Tongue (tissue), 2 donors: ENCODE results near the gene CAPZB. TPM values are rescaled to one million over a fixed set of nuclear protein-coding genes. Genes with fewer than 3 reads are reported as not detected.

Experiments
- DNase-seq: peaks from one replicate; pipeline ENCODE4 v3.0.0-alpha.2; 2015
- total RNA-seq: library from RNA; depleted of rRNA; stranded (reverse); fragments of >200 nt; gene quantifications from one replicate; pipeline ENCODE4 v1.2.3, GENCODE V29; 2014

The CAPZB gene
- total RNA-seq, 1 donor from 2014 or later, result 140 TPM

GRCh38 chr1:19385221-19385620 is 100.1 kb downstream of the CAPZB start:
- no peak for DNase-seq

GRCh38 chr1:19384772-19385187 is 100.6 kb downstream of the CAPZB start:
- DNase-seq, result no peak

GRCh38 chr1:19384113-19384512 is 101.2 kb downstream of the CAPZB start:
- DNase-seq, result no peak

GRCh38 chr1:19382222-19382621 is 103.1 kb downstream of the CAPZB start:
- peak; percentile 43 for DNase-seq

- DNase-seq, result no peak
Measured at GRCh38 chr1:19381261-19381660, 104.1 kb downstream of the CAPZB start.

- DNase-seq, result no peak
Measured at GRCh38 chr1:19377812-19378718, 107.3 kb downstream of the CAPZB start.

GRCh38 chr1:19376428-19377372 is 108.6 kb downstream of the CAPZB start:
- no peak for DNase-seq

GRCh38 chr1:19375631-19376400 is 109.5 kb downstream of the CAPZB start:
- no peak for DNase-seq

GRCh38 chr1:19374926-19375325 is 110.4 kb downstream of the CAPZB start:
- DNase-seq, result no peak

GRCh38 chr1:19374083-19374801 is 111.1 kb downstream of the CAPZB start:
- DNase-seq, result no peak

- no peak for DNase-seq
Measured at GRCh38 chr1:19373211-19374082, 111.9 kb downstream of the CAPZB start.

GRCh38 chr1:19372602-19373001 is 112.7 kb downstream of the CAPZB start:
- no peak for DNase-seq

- DNase-seq, result no peak
Measured at GRCh38 chr1:19372136-19372514, 113.2 kb downstream of the CAPZB start.

- DNase-seq, result no peak
Measured at GRCh38 chr1:19371226-19372135, 113.9 kb downstream of the CAPZB start.

GRCh38 chr1:19370453-19371170 is 114.7 kb downstream of the CAPZB start:
- no peak for DNase-seq

- DNase-seq, result no peak
Measured at GRCh38 chr1:19369396-19370090, 115.8 kb downstream of the CAPZB start.

- DNase-seq, result no peak
Measured at GRCh38 chr1:19368964-19369363, 116.4 kb downstream of the CAPZB start.

- DNase-seq, result no peak
Measured at GRCh38 chr1:19368050-19368449, 117.3 kb downstream of the CAPZB start.
